Ureter (tissue), 1 donor: ENCODE data around the gene INSIG1. TPM values are rescaled to one million over a fixed set of nuclear protein-coding genes. Genes with fewer than 3 reads are reported as not detected.

Source experiments
- DNase-seq: peaks from one replicate; pipeline ENCODE4 v3.0.0-alpha.2; 2020; ENCODE audit warnings: low spot score
- total RNA-seq: library from RNA; stranded (reverse); gene quantifications from one replicate; pipeline ENCODE4 v1.2.4, GENCODE V29; 2023
- donor health status: DM: yes; HTN: yes; CAD: no.

INSIG1 gene
- total RNA-seq, 1 donor from 2014 or later: 41.6 TPM

DNA sequence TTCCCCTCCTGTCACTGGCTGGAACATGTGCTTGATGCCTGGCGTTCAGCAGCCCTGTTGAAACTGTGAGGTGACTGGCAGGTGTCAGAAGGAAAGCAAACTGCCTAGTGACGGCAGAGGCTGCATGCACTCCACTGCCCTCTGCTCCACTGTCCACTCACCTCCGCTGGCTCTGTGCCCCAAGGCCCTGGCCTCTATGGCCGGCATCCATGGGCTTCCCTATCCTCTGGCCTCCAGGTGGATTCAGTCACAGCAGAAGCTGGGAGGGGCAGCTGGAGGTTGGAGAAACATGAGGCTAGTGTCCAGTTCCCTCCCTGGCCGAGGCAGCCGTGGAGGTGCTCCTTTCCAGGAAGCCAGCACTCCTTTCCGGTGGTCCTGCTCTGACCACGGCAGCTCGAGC, 31.2 kb upstream of the INSIG1 start:
- no peak for DNase-seq

DNA sequence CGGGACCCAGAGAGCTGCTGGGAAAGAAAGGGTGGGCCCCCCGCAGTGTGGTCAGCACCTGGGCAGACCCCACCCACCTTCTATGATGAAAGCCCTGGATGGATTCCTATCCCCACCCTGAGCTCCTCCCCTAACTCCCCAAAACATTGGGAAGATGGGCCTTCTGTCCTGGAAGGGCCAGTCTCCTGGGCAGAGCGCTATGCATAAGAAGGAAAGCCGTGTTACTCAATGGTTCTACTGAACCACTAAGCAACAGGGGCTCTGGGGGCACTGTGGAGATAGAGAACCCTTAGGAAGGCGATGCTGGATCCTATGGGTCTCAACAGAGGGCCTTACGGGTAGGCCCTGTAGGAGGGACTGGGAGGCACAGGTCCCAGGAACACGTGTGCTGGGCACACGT, 30.7 kb upstream of the INSIG1 start:
- DNase-seq: no peak

DNA sequence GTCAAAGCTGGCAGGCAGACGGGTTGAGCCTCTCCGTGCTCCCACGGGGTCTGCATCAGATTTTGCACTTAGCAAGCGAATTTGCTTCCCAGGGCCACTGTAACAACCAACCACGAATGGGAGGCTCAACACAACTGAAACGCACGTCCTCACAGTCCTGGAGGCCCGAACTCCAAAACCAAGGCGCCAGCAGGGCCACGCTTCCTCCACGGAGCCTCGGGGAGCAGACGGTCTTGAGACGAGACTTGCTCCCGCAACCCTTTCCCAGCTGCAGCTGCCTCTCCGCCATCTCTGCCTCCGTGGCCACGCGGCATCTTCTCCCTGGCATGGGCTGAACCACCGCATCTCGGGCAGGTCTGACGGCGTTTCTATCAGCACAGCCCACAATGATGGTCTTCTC, 30.2 kb upstream of the INSIG1 start:
- DNase-seq: no peak

DNA sequence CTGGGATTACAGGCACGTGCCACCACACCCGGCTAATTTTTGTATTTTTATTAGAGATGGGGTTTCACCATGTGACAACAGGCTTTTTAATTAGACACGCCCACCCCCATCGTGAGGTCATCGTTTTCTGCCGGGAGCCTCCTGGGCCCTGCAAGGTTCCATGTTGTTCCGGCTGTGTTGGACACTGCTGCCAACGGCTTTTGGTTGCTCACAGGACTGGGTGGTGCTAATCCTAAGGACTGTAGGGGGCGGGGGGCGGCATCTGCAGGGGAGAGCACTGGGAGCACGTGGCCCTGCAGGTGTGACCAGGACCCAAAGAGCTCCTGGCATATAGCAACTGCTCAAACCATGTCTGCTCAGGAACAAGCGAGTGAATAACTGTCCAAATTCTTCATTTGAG, 29.5 kb upstream of the INSIG1 start:
- no peak for DNase-seq

DNA sequence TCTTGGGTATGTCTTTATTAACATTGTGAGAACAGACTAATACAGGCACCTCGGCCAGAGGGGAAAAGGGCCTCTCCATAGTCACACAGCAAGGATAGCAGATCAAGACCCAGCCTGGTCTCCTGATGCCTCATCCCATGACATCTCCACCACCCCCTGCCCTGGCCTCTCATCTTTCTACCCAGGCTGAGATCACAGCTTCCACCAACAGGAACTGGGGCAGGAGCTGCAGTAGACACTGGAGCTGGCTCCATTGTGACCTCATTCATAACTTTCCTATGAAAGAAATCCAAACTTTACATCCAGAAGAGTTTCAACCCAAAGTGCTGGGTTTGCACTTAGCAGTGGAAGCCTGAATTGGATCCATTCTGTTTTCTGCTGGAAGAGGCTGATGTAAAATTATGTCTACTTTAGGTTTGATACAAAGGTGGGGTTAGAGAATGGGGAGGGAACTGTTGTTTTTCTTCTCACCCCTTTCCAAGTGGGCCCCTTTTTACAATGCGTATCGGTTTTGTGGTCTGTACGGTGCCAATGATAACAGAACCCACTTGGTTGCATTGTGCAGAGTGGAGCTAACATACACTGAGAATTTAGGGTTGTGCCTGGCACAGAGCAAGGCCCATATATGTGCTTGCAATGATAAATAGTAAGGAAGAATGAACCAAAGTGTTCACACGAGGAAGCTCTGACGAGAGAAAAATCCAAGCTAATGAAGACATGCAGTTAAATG, 28.6 kb upstream of the INSIG1 start:
- DNase-seq: no peak

DNA sequence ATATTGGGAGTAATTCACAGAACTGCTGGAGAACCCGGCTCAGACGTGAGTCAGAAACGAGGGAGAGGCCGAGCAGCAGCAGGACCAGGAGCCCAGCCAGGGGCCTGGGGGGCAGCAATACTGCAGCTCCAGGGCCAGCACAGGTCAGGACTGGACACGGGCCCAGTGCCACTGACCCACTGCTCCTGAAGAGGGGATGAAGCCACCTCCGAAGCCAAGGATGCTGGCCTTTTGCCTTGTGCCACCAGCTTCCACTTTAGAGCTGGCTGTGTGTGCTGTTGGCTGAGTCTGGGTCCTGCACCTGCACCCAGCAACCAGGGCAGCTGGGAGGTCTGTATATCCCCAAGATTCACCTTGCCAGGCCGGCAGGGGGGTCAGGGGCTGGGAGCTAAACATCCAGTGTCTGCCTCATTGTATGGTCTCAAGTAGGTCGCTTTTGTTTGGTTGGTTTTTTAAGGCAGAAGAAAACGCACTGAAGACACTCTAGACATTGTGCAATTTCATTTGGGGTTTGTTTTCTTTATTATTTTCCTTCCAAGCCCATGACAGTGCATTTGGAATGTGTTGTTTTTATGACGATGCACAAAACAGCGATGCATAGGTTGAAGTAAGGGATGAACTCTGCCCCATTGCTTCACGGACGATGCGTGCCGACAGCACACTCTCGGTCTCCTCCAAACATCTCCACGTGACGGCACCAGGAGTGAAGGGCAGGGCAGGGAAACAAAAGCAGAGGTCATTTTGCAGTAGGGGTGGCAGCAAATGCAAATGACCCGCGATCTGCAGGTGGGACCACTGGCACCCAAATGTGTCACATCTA, 27.7 kb upstream of the INSIG1 start:
- DNase-seq: no peak

DNA sequence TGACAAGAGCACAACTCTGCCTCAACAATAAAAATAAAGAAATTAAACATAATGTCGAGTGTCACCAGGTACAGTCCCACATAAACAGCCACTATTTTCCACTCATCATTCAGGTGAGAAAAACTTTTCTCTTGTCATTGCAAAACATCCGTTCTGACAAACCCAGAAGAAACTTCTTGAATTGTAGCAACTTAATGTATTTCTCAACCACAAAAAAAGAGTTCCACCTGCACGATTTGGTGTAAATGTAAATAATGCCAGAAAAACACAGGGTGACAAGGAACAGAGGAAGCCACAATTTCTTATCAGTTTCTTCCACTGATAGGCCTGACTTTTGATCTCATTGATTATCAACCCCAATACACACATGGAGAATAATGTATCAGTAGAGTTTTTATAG, 26.8 kb upstream of the INSIG1 start:
- DNase-seq: no peak

DNA sequence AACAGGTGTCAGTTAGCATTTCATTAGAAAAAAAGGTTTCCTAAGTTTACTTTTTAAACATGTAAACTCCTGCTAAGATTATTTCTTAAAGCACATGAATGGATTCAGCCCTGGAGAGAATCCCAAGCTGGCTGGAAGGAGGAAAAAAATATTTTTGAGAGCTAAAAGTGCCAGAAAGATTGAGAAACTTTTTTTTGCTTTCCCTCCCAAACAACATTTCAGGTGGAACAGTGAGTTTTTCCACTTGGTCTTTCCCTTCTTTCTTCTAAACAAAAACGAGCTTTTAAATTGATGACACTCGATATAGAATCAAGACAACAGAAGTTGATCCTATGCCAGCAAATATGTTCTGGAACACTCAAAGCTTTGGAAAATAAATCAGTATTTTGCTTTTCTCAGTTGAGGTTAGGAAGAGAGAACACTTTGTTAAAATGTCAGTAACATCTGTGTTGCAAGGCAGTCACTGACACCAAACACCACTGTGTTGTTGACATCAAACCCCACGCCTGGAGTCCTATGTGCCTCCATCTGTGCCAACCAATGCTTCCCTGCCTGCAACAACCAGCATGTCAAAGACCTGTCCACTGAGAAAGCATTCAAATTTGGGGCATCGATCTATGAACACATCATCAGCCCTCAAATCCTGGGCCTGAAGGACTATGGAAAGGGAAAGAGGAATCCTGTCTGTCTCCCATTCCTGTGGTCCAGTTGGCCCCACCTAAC, 22.9 kb upstream of the INSIG1 start:
- DNase-seq: no peak

DNA sequence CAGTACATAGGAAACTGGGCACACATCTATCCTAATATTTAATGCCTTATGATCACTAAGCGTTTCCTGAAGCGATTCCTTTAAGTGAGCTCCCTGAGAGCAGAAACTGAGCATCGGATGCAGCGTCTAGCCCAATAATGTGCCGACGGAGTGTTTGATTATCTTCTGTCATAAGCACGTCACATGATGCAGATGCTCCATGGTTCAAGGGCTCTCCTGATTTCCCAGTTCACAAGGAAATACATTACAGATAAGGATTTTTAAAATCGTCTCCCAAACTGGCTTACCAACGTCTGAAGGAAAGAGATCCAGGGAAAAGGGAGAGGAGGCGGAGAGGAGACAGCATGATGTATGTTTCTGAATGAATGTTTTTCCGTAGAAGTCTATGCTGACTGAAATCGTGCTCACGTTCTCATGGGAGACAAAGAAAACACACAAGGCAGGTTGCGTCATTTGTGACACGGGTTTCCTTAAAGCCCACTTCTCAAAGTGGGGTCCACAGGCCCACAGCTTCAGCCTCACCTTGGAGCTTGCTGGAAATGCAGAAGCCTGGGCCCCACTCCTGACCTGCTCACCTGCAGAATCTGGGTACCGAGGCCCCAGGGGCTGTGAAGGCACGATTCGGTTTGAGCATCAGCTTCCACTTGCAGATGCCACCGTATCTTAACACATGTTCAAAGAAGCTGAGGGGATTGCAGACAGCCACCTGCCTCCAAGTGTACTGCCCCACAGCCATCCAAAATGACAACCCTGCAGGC, 21.5 kb upstream of the INSIG1 start:
- DNase-seq: no peak

DNA sequence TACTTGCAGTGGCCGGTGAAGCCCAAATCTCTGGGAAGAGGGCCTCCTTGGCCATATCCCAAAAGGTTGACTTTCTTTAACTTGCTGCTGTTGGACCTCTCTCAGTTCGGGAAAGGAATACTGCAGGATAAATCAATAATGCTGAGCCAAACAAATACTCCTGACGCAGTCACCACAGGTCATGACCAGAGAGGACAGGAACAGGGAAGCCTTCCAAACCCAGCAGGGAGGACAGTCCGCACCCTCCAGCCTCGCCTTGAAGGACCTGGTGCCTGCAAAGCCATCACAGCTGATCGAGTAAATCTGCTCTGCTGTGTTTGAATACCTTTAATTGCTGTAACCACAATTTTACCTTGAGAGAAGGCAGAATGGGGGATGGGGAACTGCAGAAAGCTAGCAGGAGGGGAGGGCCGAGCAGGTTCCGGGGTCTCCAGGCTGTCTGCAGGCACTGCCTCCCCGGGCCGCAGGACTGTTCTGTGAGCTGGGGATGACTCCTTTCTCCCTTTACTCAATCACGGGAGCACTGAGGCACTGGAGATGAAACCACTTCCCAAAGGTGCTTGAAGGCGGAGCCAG, 20.8 kb upstream of the INSIG1 start:
- no peak for DNase-seq

DNA sequence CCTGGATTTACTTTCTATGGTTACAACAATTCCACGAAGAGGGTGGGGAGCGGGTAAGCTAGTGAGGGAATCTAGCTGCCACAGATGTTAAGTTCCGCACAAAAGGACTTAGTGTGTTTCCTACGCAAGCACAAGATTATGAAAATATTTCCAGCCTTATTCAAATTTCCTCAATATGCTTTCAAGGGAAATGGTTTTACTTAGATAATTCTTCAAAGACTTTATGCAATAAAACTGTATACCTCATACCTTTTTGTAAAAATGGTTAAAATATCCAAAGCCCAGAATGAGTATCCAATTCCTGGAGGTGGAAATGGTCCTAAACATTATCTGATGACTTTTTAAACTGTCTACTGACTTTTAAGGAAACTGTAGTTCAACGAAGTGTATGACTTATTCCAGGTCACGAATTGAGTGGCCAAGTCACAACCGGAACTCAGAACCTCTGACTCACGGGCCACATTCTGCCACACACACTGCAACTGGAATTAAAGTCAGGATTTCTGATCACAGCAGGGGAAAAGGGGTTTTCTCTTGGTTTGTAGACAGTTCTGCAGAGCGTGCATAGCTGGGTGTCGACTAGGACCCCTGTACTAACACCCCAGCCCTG, 20.2 kb upstream of the INSIG1 start:
- no peak for DNase-seq

DNA sequence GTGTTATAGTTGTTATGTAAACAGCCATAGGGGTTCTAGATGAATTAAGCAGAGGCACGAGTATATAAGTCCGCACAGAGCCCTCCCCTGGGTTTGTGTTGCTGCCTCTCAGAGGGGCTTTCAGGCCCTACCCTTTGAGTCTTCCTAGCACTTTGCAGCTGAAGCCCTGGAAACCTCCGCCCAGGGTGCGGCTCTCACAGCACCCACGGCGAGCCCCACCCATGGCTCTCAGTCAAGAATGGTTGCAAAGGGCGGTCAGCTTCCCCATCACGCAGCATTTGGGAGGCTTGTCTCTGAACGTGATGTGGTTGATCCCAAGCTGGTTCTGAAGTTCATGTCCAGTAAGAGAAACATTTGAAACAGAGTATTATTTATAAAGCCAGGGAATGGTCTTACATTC, 18.8 kb upstream of the INSIG1 start:
- DNase-seq: no peak

DNA sequence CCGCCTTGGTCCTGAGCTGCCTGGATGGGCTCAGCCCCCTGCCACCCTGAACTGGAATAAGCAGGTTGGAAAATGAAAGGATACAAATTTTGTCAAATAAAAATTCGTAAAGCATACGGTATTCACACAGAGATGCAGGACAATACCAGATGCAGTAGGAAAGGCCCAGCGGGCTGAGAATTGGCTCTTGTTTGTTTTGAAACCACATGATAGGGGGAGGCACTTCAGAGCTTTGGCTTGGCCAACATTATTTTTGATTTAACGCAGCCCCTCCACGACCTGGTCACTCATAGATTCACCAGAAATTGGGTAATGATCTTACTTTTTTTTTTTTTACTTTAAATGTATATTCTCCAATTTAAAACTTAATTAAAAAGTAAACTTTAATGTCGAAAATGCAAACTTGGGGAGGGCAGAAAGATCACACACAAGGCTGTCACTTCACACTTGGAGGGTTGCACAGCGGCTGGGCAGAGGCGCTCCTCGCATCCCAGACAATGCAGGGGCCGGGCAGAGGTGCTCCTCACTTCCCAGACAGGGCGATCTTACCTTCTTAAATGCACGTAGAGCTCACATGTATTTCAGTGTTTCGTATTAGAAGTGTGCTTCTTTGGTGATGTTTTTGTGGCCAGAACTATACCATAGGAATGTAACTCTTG, 17.8 kb upstream of the INSIG1 start:
- DNase-seq: no peak

DNA sequence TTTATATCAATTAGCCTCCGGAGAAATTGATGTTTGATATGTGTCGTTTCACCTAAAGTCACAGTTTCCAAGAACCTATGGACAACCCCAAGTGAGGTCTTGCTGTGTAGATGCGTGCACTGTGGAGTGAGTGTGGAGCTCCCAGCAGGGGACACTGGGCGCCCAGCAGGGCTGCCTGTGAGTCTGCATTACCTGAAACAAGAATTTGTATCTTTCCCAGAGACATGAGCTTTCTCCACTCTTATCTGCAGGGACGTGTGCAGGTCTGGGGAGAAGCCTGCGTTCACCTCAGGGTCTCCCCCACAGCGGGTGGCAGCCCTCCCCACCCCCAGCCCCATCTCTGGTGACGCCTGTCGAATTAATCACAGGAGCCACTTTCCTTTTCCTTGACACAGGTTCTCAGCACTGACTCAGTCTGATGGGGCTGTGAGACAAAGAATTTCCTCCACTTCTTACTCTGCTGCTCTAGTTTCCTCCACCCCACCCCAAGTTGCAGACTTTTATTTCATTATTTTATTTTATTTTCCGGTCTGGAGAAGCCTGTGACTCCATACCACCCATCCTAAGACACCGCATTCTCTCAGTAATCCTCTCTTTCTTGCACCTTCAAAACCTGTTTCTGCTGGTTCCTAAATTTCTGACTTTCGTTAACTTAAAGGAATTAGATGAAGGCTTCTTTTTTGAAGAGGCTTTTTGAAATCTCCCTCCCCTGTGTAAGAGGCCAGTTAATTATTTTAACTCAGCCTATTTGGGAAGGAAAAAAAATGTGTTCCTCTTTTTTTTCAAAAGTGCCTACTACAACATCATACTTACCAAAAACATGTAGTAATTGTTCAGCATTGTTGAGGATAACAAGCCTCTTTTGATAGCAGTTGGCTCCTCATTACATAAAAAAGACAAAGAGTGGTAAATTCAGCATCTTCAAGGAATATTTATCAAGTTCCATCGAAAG, 17.0 kb upstream of the INSIG1 start:
- DNase-seq: no peak

DNA sequence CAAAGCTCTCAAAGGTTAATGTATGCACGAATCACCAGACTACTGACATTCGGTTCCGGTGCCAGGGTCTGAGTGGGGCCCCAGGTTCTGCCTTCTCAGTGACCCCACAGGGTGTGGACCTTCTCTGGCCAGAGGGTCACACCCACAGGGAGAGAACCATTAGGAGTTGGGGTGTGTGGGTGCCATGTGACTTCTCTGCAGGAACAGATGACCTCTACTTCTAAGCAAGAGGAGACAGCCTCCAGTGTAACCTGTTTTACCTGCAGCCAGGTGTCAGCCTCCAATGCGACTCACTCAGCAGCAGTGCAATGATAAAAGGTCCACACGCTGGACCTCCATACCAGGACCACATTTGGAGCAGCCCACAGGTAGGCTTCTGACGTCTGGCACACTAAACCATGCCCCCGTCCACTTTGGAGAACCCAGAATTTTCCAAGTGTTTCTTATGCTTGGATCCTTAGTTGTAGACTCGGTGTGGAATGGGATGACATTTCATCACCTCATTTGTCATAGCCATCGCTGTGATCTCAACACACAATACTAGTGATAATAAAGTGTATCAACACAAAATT, 16.2 kb upstream of the INSIG1 start:
- no peak for DNase-seq

DNA sequence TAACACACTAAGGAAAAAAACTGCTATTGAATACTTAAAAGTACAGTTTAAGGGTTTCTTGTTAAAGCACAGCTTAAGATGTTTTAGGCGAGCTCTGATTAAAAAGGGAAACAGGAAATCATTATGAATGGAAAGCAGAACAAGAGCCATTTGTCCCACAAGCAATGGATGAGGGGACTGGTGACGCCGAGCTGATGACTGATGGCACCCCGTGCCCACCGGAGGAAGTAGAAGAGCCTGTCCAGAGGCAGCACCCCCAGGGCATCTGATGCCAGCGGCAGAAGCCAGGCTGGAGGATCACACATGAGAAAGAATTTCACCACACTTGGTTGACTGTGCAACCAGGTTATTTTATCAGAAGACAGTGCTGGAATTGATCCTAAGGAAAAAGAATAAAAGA, 15.0 kb upstream of the INSIG1 start:
- no peak for DNase-seq

DNA sequence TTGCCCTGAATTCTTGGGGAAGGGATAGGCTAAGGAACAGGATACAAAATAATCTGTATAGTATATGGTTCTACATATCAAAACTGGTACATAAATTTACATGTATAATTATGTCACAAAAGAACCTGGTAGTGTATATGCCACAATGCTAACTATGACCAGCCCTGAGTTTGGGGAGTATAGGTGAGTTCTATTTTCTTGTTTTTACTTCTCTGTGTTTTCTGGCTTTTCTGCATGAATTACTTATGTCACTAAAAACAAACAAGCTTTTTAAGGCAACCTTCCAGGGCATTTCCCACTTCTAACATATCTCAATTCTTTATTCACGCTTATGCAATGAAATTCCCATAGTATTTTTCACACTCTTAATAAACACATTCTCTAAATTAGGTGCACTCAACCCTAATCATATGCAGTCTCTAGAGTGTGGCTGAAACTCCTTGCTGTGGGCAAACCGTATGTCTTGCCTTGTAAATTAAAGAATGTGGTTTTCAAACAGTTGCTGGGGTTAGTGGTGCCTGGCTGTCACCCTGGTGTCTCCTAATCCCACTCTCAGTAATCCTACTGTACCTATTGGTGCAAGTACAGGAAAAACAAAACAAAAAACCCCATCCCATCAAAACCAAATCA, 14.0 kb upstream of the INSIG1 start:
- no peak for DNase-seq

DNA sequence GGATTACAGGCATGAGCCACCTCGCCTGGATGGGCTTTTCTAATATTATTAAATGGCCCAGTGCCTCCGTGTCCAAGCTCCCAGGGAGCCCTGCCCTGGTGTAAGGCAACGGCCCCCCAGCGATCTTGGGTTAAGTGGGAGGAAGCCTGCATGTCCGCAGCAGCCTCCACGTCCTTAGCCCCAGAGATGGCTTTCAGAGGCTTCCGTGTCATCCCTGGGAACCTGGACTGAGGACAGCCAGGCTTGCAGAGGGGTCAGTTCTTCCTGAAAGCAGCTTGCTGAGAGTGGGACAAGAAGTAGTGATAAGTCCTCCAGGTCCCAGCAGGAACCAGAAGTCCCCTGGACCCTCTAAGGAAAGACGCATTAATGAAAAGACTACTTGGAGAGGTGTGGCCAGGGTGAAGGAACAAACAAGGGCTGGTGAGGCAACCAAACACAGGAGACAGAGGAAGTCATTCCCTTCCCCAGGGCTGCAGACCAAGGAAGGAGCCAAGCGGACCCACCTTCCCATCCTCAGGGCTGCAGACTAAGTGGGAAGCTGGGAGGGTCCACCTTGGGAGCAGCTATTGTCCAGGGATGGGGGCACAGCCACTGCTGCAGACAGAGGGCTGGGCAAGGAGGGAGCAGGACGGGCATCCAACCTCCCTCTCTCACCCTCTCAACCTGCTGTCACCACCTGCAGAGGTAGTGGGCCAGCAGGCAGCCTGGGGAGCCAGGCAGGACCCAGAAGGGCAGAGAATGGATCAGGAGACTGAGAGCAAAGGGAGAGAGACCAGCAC, 13.0 kb upstream of the INSIG1 start:
- no peak for DNase-seq
